Activated B cell treated with CpG ODN at 0.5 μM for 24 hours (primary cell): Measurements from ENCODE around the gene F8. TPM values are rescaled to one million over a fixed set of nuclear protein-coding genes. Genes with fewer than 3 reads are reported as not detected.
A peak's percentile ranks its signal among the peaks of the same experiment; 100 is the strongest.
"Not testable (repeated sequence)": the region's sequence is repeated elsewhere in the genome, so short reads cannot be mapped to it uniquely, and the experiment has no call there.

ENCODE experiments used
- ATAC-seq: fragments of 200-7000 bp; cut with Tn5 transposase; one replicate; pipeline ENCODE4 v1.10.0; 2021; ENCODE audit warnings: low read depth, mild to moderate bottlenecking, moderate library complexity
- CTCF ChIA-PET: fragments of 350-600 bp; sonication (Branson Sonifier 250); formaldehyde crosslinking; loops from one replicate; lab custom pipeline; 2021; ENCODE audit warnings: antibody characterized with exemption; lab: Charles Lee
- POLR2A ChIA-PET: fragments of 350-600 bp; sonication (Branson Sonifier 250); formaldehyde crosslinking; loops from one replicate; lab custom pipeline; 2021; ENCODE audit warnings: antibody characterized with exemption; lab: Charles Lee
- DNase-seq: peaks from one replicate; pipeline ENCODE4 v3.0.0; 2022
- H3K27ac Mint-ChIP-seq: one replicate; pipeline ENCODE4 v1.8.0; 2020; ENCODE audit warnings: mixed read lengths
- H3K27me3 Mint-ChIP-seq: one replicate; pipeline ENCODE4 v1.8.0; 2021; ENCODE audit warnings: mixed read lengths
- H3K36me3 Mint-ChIP-seq: one replicate; pipeline ENCODE4 v1.8.0; 2021; ENCODE audit warnings: low read depth, mixed read lengths
- H3K4me1 Mint-ChIP-seq: one replicate; pipeline ENCODE4 v1.8.0; 2021; ENCODE audit warnings: mixed read lengths
- H3K4me3 Mint-ChIP-seq: one replicate; pipeline ENCODE4 v1.8.0; 2020; ENCODE audit warnings: mild to moderate bottlenecking, mixed read lengths
- H3K9me3 Mint-ChIP-seq: one replicate; pipeline ENCODE4 v1.8.0; 2020; ENCODE audit warnings: mixed read lengths
- CTCF ChIP-seq: fragments of 200-600 bp; IDR thresholded peaks from one replicate; pipeline ENCODE4 v1.8.0; 2022; ENCODE audit warnings: antibody characterized with exemption, mild to moderate bottlenecking
- intact Hi-C: fragments of 100-400 bp; cut with micrococcal nuclease; formaldehyde crosslinking; loops from one replicate; pipeline ENCODE4 v1.15.1; 2024
- total RNA-seq: library from RNA; stranded (reverse); gene quantifications from 2 replicates; pipeline ENCODE4 v1.2.3, GENCODE V29; 2022

F8 gene
- total RNA-seq, 1 donor from 2014 or later = 2.0 TPM

GRCh38 chrX:154980330-154981115 is 42.0 kb downstream of the F8 start:
- Mint-ChIP-seq H3K4me3 (peak overlapping the region; percentile 73), H3K27me3 (no peaks in the 10 kb centered on the region), H3K9me3 (peaks cover 2% of the 10 kb centered on the region), H3K36me3 (no peaks in the 10 kb centered on the region), H3K27ac (no peak overlapping the region), H3K4me1 (peaks cover 5% of the 10 kb centered on the region)
- DNase-seq (peak; percentile 47), ATAC-seq (peak; percentile 99)
- intact Hi-C loops = loop anchor here (1.0 to 5.0 kb wide), 7 partner anchors 47 to 670 kb away; partner anchors contain the start of genes BRCC3, CMC4, MTCP1 and VBP1
- CTCF ChIA-PET = interaction anchor here (3.3 kb wide), 1 partner anchor 76 kb away, joined by 21 read pairs; no protein-coding TSS in a partner anchor
- POLR2A ChIA-PET = no interaction called here
- TF ChIP-seq CTCF = no peak

- DNase-seq = no peak
- intact Hi-C loops = loop anchor here (1.0 to 5.0 kb wide), 4 partner anchors 48 to 671 kb away; partner anchors contain the start of genes BRCC3, CMC4 and MTCP1
- Mint-ChIP-seq H3K9me3 (peaks cover 2% of the 10 kb centered on the region), H3K4me3 (no peak overlapping the region), H3K36me3 (no peaks in the 10 kb centered on the region), H3K27ac (no peak overlapping the region), H3K27me3 (no peaks in the 10 kb centered on the region), H3K4me1 (peaks cover 5% of the 10 kb centered on the region)
- TF ChIP-seq CTCF = no peak
- ChIA-PET CTCF (interaction anchor here (3.3 kb wide), 1 partner anchor 76 kb away, joined by 21 read pairs; no protein-coding TSS in a partner anchor), POLR2A (no interaction called here)
- no peak for ATAC-seq
Observed at GRCh38 chrX:154979629-154980028, 42.9 kb downstream of the F8 start.

- Mint-ChIP-seq H3K36me3 (no peaks in the 10 kb centered on the region), H3K4me1 (no peaks in the 10 kb centered on the region), H3K27me3 (no peaks in the 10 kb centered on the region), H3K9me3 (no peaks in the 10 kb centered on the region), H3K4me3 (no peak overlapping the region), H3K27ac (no peak overlapping the region)
- TF ChIP-seq CTCF = no peak
- intact Hi-C loops = no loop called here
- ChIA-PET POLR2A (no interaction called here), CTCF (no interaction called here)
- DNase-seq = no peak
- ATAC-seq = no peak
Observed at GRCh38 chrX:154968353-154968752, 54.2 kb downstream of the F8 start.

GRCh38 chrX:154967603-154968002 is 54.9 kb downstream of the F8 start:
- TF ChIP-seq CTCF = no peak
- no peak for ATAC-seq
- H3K36me3 Mint-ChIP-seq = no peaks in the 10 kb centered on the region
- POLR2A ChIA-PET = no interaction called here
- CTCF ChIA-PET = no interaction called here
- no peak overlapping the region for H3K27ac Mint-ChIP-seq
- H3K9me3 Mint-ChIP-seq = no peaks in the 10 kb centered on the region
- no peaks in the 10 kb centered on the region for H3K27me3 Mint-ChIP-seq
- DNase-seq = no peak
- intact Hi-C loops = no loop called here
- no peaks in the 10 kb centered on the region for H3K4me1 Mint-ChIP-seq
- H3K4me3 Mint-ChIP-seq = no peak overlapping the region

GRCh38 chrX:154961947-154962346 is 60.6 kb downstream of the F8 start:
- no peak overlapping the region for H3K4me3 Mint-ChIP-seq

GRCh38 chrX:154955799-154956198 is 66.7 kb downstream of the F8 start:
- H3K4me3 Mint-ChIP-seq, H3K27ac Mint-ChIP-seq, ATAC-seq, DNase-seq, H3K36me3 Mint-ChIP-seq, intact Hi-C loops, CTCF ChIA-PET, H3K9me3 Mint-ChIP-seq, H3K27me3 Mint-ChIP-seq, H3K4me1 Mint-ChIP-seq: not testable (repeated sequence)
- POLR2A ChIA-PET = interaction anchor here (0.6 kb wide), 1 partner anchor 40 kb away, joined by 4 read pairs; no protein-coding TSS in a partner anchor

More at GRCh38 chrX:154961947-154962346, 60.6 kb downstream of the F8 start:
- ATAC-seq (no peak), DNase-seq (no peak)
- CTCF ChIA-PET = no interaction called here
- no peaks in the 10 kb centered on the region for H3K36me3 Mint-ChIP-seq
- intact Hi-C loops = no loop called here
- no peaks in the 10 kb centered on the region for H3K9me3 Mint-ChIP-seq
- no peak for TF ChIP-seq CTCF
- POLR2A ChIA-PET = no interaction called here
- H3K27me3 Mint-ChIP-seq = peaks cover 2% of the 10 kb centered on the region
- no peaks in the 10 kb centered on the region for H3K4me1 Mint-ChIP-seq
- no peak overlapping the region for H3K27ac Mint-ChIP-seq

GRCh38 chrX:154939265-154939664 is 83.3 kb downstream of the F8 start:
- intact Hi-C loops, ATAC-seq, H3K9me3 Mint-ChIP-seq, POLR2A ChIA-PET, H3K36me3 Mint-ChIP-seq, DNase-seq, H3K4me3 Mint-ChIP-seq, H3K27me3 Mint-ChIP-seq, H3K4me1 Mint-ChIP-seq, CTCF ChIA-PET, H3K27ac Mint-ChIP-seq: not testable (repeated sequence)
